Endothelial cell of umbilical vein (primary cell): ENCODE data around the gene NAMPT. TPM values are rescaled to one million over a fixed set of nuclear protein-coding genes. Genes with fewer than 3 reads are reported as not detected.
"Not testable (repeated sequence)": the region's sequence is repeated elsewhere in the genome, so short reads cannot be mapped to it uniquely, and the experiment has no call there.

Experiments
- BruUV-seq: library from RNA; stranded (reverse); fragments of 400-500 nt; replicated peaks from 2 replicates; lab custom pipeline; 2021; lab: Mats Ljungman, UMichigan
- CTCF ChIA-PET: fragments of 300-600, 350-600 bp; sonication (Branson Sonifier 250); formaldehyde crosslinking; loops from one replicate; lab custom pipeline; 2021; ENCODE audit warnings: antibody characterized with exemption, inconsistent platforms; lab: Charles Lee
- POLR2A ChIA-PET: fragments of 300-600, 350-600 bp; sonication (Branson Sonifier 250); formaldehyde crosslinking; loops from one replicate; lab custom pipeline; 2021; ENCODE audit warnings: antibody characterized with exemption, inconsistent platforms; lab: Charles Lee
- DNase-seq: peaks from one replicate; pipeline ENCODE4 v3.0.0-alpha.2; 2011; ENCODE audit warnings: low read depth, low spot score
- FAIRE-seq: peaks from 2 replicates; lab custom pipeline; 2011; peaks lifted over from hg19 to GRCh38; lab: Jason Lieb, UNC
- H2AFZ ChIP-seq: 2 replicates; pipeline ENCODE4 v1.6.0; 2012; ENCODE audit warnings: low read depth, low read length, control low read depth, inconsistent platforms
- H3K27ac ChIP-seq: 2 replicates; pipeline ENCODE4 v1.5.1; 2011; ENCODE audit warnings: low read depth, mild to moderate bottlenecking, control low read depth, low read length, moderate library complexity; ENCODE audit not compliant: insufficient read depth
- H3K27me3 ChIP-seq, 2 experiments: 2 replicates each; pipeline versions ENCODE4 v1.6.0 to v1.6.1; 2011; ENCODE audit warnings: low read length in 2 of 2, mixed read lengths in 1 of 2; ENCODE audit not compliant: control insufficient read depth in 2 of 2, insufficient read depth in 2 of 2
- H3K36me3 ChIP-seq, 2 experiments: 2 replicates in 1 of 2; 3 replicates in 1 of 2; pipeline ENCODE4 v1.5.1; 2011; ENCODE audit warnings: low read length in 2 of 2, mild to moderate bottlenecking in 1 of 2, moderate library complexity in 1 of 2; ENCODE audit not compliant: control insufficient read depth in 2 of 2, insufficient read depth in 2 of 2; ENCODE audit errors: extremely low read depth in 1 of 2
- H3K4me1 ChIP-seq: 3 replicates; pipeline ENCODE4 v1.5.1; 2011; ENCODE audit warnings: mild to moderate bottlenecking, low read length; ENCODE audit not compliant: control insufficient read depth, insufficient read depth; ENCODE audit errors: extremely low read depth
- H3K4me2 ChIP-seq: 2 replicates; pipeline ENCODE4 v1.6.1; 2011; ENCODE audit warnings: low read length, control low read depth, mixed read lengths; ENCODE audit not compliant: insufficient read depth
- H3K4me3 ChIP-seq, 3 experiments: fragments of 200-600 bp in 1 of 3; sonication (generic), shearing (Covaris generic) in 1 of 3; replicated peaks in 1 of 3; 2 replicates each; pipeline ENCODE4 v1.5.1; 2011 to 2016; ENCODE audit warnings: control low read depth in 3 of 3, low read length in 3 of 3, mild to moderate bottlenecking in 2 of 3, inconsistent platforms in 1 of 3, low read depth in 1 of 3, moderate library complexity in 1 of 3; ENCODE audit not compliant: insufficient read depth in 1 of 3
- H3K79me2 ChIP-seq: 2 replicates; pipeline ENCODE4 v1.6.0; 2012; ENCODE audit warnings: low read length, inconsistent platforms; ENCODE audit not compliant: control insufficient read depth, insufficient read depth
- H3K9ac ChIP-seq: replicated peaks from 2 replicates; pipeline ENCODE3; 2011; ENCODE audit warnings: low read length, control low read depth; ENCODE audit not compliant: insufficient read depth; ENCODE audit errors: extremely low read depth
- H3K9me1 ChIP-seq: replicated peaks from 3 replicates; pipeline ENCODE4 v1.6.0; 2011; ENCODE audit warnings: mild to moderate bottlenecking, low read length; ENCODE audit not compliant: control insufficient read depth, insufficient read depth; ENCODE audit errors: extremely low read depth
- H3K9me3 ChIP-seq: replicated peaks from 2 replicates; pipeline ENCODE4 v1.5.1; 2012; ENCODE audit warnings: low read length, inconsistent platforms; ENCODE audit not compliant: control insufficient read depth, insufficient read depth
- H4K20me1 ChIP-seq: replicated peaks from 2 replicates; pipeline ENCODE3; 2011; ENCODE audit warnings: mild to moderate bottlenecking, low read length; ENCODE audit not compliant: control insufficient read depth, insufficient read depth; ENCODE audit errors: extremely low read depth
- EZH2 ChIP-seq: IDR thresholded peaks from 2 replicates; pipeline ENCODE4 v1.6.1; 2012; ENCODE audit warnings: borderline replicate concordance, low read depth, mild to moderate bottlenecking, moderate library complexity, low read length, inconsistent platforms; ENCODE audit not compliant: severe bottlenecking
- FOS ChIP-seq: IDR thresholded peaks from 2 replicates; pipeline ENCODE4 v1.6.1; 2011; ENCODE audit warnings: mild to moderate bottlenecking, low read length, moderate library complexity, borderline replicate concordance; ENCODE audit not compliant: insufficient read depth
- GATA2 ChIP-seq: IDR thresholded peaks from 2 replicates; pipeline ENCODE4 v1.7.0; 2011; ENCODE audit warnings: low read depth, mild to moderate bottlenecking, moderate library complexity, mixed read lengths, low read length; ENCODE audit not compliant: insufficient read length, insufficient read depth
- JUN ChIP-seq: IDR thresholded peaks from 2 replicates; pipeline ENCODE4 v1.6.1; 2011; ENCODE audit warnings: borderline replicate concordance, low read depth; ENCODE audit not compliant: insufficient read length, insufficient read depth
- MYC ChIP-seq: IDR thresholded peaks from one replicate; pipeline ENCODE4 v1.6.1; 2011; ENCODE audit warnings: mild to moderate bottlenecking, low read depth, low read length
- POLR2A ChIP-seq: IDR thresholded peaks from 2 replicates; pipeline ENCODE4 v1.6.1; 2012; ENCODE audit warnings: low read depth, mild to moderate bottlenecking, control low read depth, low read length
- POLR2AphosphoS5 ChIP-seq: IDR thresholded peaks from 2 replicates; pipeline ENCODE4 v1.6.1; 2012; ENCODE audit warnings: low read depth, mild to moderate bottlenecking, control low read depth, low read length, moderate library complexity; ENCODE audit not compliant: insufficient read depth
- dilution Hi-C: fragments of 300-500 bp; cut with MboI; formaldehyde crosslinking; loops from one replicate; pipeline ENCODE4 v1.15.0; 2019; ENCODE audit warnings: low sequenced_read_pairs; ENCODE audit not compliant: extremely low pct_ligation_motif_present
- intact Hi-C: fragments of 100-400 bp; cut with micrococcal nuclease; formaldehyde crosslinking; loops from one replicate; pipeline ENCODE4 v1.10.0; 2022
- polyA plus RNA-seq, 4 experiments: library from polyadenylated mRNA; depleted of rRNA in 3 of 4; stranded (reverse) in 3 of 4; unstranded in 1 of 4; fragments of >200 nt; gene quantifications; 2 replicates each; pipeline versions ENCODE4 v1.2.1 to v1.2.3, GENCODE V29; 2011 to 2012; ENCODE audit warnings: missing spikeins in 1 of 4
- total RNA-seq: library from RNA; stranded (reverse); gene quantifications from 2 replicates; pipeline ENCODE4 v1.2.3, GENCODE V29; 2021
- TF ChIP-seq, protein P1 (sequence below): IDR thresholded peaks from 2 replicates; pipeline ENCODE4 v1.6.1; 2011; ENCODE audit not compliant: insufficient read depth, insufficient read length
- TF ChIP-seq, protein P2 (sequence below), 2 donors: IDR thresholded peaks; 1 replicate in 1 of 2; 2 replicates in 1 of 2; pipeline ENCODE4 v1.5.1; 2011; ENCODE audit warnings: low read length in 2 of 2, mild to moderate bottlenecking in 2 of 2, moderate library complexity in 2 of 2, control low read depth in 1 of 2, inconsistent platforms in 1 of 2, low read depth in 1 of 2; ENCODE audit not compliant: insufficient read depth in 1 of 2; ENCODE audit errors: extremely low read depth in 1 of 2

Gene NAMPT
- total and polyA plus RNA-seq, 2 donors (not counting 3 experiments of a cell fraction or from before 2014, with no cell fraction given): 17.5 to 133 TPM

DNA sequence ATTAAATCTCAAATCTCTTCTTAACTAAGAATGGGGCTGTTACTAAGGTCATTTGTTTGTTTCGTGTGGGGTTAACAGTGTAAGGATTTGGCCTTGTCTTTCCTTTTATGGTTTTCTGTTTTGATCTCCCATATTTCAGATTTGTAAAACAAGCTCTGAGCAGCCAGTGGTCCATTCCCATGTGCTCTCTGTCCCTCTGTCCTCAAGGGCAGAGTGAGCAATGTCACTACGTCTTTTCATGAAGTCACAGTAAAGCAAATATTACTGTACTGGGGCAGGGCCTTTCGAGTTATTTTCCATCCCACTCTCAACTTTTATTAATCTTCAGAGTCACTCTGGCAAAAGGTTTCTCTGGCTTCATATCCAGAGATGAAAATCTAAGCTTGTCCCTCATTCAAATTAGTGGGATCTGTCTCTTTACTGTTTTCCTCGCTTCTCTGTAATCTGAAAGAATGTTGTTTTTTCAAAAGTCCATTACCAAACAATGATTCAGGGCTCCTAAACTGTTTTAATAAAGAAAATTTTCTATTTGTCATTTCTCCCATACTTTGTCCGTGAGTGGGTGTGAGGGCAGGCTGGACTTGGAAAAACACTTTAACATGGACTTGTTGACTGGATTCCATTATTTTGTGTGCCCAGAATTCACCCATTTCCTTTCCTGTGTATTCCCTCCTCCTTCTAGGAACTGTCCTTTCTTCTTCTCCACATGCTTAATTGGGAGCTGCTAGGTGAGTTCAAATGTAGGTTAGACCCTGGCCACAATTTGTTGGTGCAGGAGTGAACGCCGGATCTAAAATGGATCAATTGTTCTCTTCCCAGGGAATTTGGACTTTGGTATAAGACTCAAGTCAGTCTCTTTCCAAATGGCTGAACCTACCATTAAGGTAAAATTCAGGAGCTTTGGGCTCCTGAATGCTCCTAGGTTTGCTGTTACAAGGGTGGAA, 42.1 kb upstream of the NAMPT start:
- Histone ChIP-seq H4K20me1 (no peaks in the 10 kb centered on the region), H3K9me1 (no peaks in the 10 kb centered on the region), H3K4me3 (no peak overlapping the region), H3K4me2 (no peak overlapping the region), H3K36me3 (no peaks in the 10 kb centered on the region), H3K79me2 (no peaks in the 10 kb centered on the region), H3K9ac (no peak overlapping the region), H3K4me1 (no peaks in the 10 kb centered on the region), H3K27me3 (peaks cover 0 to 3% of the 10 kb centered on the region in 2 experiments), H2AFZ (no peak overlapping the region), H3K9me3 (no peaks in the 10 kb centered on the region), H3K27ac (no peak overlapping the region)
- intact Hi-C loops (no loop called here), dilution Hi-C loops (no loop called here)
- no TSS peak for BruUV-seq
- DNase-seq: no peak
- no peak for FAIRE-seq
- ChIA-PET POLR2A (no interaction called here), CTCF (interaction anchor here (1.0 to 1.3 kb wide), 2 partner anchors 30 to 135 kb away, joined by 3 to 4 read pairs; no protein-coding TSS in a partner anchor)
- TF ChIP-seq EZH2: no peak
- TF ChIP-seq, protein P1, sequence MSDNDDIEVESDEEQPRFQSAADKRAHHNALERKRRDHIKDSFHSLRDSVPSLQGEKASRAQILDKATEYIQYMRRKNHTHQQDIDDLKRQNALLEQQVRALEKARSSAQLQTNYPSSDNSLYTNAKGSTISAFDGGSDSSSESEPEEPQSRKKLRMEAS: no peak
- TF ChIP-seq GATA2: no peak
- no peak for TF ChIP-seq FOS
- TF ChIP-seq, protein P2, sequence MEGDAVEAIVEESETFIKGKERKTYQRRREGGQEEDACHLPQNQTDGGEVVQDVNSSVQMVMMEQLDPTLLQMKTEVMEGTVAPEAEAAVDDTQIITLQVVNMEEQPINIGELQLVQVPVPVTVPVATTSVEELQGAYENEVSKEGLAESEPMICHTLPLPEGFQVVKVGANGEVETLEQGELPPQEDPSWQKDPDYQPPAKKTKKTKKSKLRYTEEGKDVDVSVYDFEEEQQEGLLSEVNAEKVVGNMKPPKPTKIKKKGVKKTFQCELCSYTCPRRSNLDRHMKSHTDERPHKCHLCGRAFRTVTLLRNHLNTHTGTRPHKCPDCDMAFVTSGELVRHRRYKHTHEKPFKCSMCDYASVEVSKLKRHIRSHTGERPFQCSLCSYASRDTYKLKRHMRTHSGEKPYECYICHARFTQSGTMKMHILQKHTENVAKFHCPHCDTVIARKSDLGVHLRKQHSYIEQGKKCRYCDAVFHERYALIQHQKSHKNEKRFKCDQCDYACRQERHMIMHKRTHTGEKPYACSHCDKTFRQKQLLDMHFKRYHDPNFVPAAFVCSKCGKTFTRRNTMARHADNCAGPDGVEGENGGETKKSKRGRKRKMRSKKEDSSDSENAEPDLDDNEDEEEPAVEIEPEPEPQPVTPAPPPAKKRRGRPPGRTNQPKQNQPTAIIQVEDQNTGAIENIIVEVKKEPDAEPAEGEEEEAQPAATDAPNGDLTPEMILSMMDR (IDR thresholded peaks at IDR 0.05; ENCODE audit: extremely low read depth in 1 of 2, insufficient read depth in 1 of 2, low read depth in 1 of 2, low read length in 2 of 2): no peak
- no peak for TF ChIP-seq MYC
- TF ChIP-seq JUN: no peak
- TF ChIP-seq POLR2A: no peak
- TF ChIP-seq POLR2AphosphoS5: no peak

DNA sequence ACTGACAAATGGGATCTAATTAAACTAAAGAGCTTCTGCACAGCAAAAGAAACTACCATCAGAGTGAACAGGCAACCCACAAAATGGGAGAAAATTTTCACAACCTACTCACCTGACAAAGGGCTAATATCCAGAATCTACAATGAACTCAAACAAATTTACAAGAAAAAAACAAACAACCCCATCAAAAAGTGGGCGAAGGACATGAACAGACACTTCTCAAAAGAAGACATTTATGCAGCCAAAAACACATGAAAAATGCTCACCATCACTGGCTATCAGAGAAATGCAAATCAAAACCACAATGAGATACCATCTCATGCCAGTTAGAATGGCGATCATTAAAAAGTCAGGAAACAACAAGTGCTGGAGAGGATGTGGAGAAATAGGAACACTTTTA, 39.7 kb upstream of the NAMPT start:
- DNase-seq, POLR2A ChIA-PET, H4K20me1 ChIP-seq, H3K4me3 ChIP-seq, FAIRE-seq, H2AFZ ChIP-seq, BruUV-seq, intact Hi-C loops, H3K9ac ChIP-seq, H3K4me1 ChIP-seq, H3K4me2 ChIP-seq, H3K27ac ChIP-seq, H3K36me3 ChIP-seq, H3K27me3 ChIP-seq, H3K79me2 ChIP-seq, dilution Hi-C loops, H3K9me1 ChIP-seq, H3K9me3 ChIP-seq, CTCF ChIA-PET: not testable (repeated sequence)
